HFFc6 (cell line): ENCODE measurements around the gene SUPT20HL2. TPM values are rescaled to one million over a fixed set of nuclear protein-coding genes. Genes with fewer than 3 reads are reported as not detected.
"Not testable (repeated sequence)": the region's sequence is repeated elsewhere in the genome, so short reads cannot be mapped to it uniquely, and the experiment has no call there.

Experiments
- DNase-seq: peaks from one replicate; pipeline ENCODE4 v3.0.0-alpha.2; 2018
- H3K27ac Mint-ChIP-seq: 2 replicates; pipeline ENCODE4 v1.8.0; 2020; ENCODE audit warnings: mild to moderate bottlenecking, mixed read lengths
- H3K27me3 Mint-ChIP-seq: 2 replicates; pipeline ENCODE4 v1.8.0; 2021; ENCODE audit warnings: mild to moderate bottlenecking, moderate library complexity, mixed read lengths; ENCODE audit not compliant: insufficient read depth
- H3K36me3 Mint-ChIP-seq: 2 replicates; pipeline ENCODE4 v1.8.0; 2021; ENCODE audit warnings: low read depth, mixed read lengths
- H3K4me1 Mint-ChIP-seq: 2 replicates; pipeline ENCODE4 v1.8.0; 2020; ENCODE audit warnings: low read depth, mixed read lengths
- H3K4me3 Mint-ChIP-seq: 2 replicates; pipeline ENCODE4 v1.8.0; 2020; ENCODE audit warnings: mild to moderate bottlenecking, moderate library complexity, mixed read lengths
- H3K9me3 Mint-ChIP-seq: 2 replicates; pipeline ENCODE4 v1.8.0; 2020; ENCODE audit warnings: mild to moderate bottlenecking, mixed read lengths
- CTCF ChIP-seq: fragments of 200-600 bp; sonication (generic); IDR thresholded peaks from 2 replicates; pipeline ENCODE4 v1.5.0; 2021; ENCODE audit warnings: antibody characterized with exemption, mild to moderate bottlenecking
- total RNA-seq, 6 experiments: library from RNA; stranded (reverse); fragmentation: NEBNext Ultra II Directional; extraction: Animal tissue kit (Norgen Biotek cat#: 25700); gene quantifications; 2 replicates in 1 of 6; 3 replicates in 5 of 6; pipeline ENCODE4 v1.2.3, GENCODE V29; 2021

Gene SUPT20HL2
- total RNA-seq, 6 experiments from 2014 or later: not detected

- DNase-seq: no peak
- H3K9me3 Mint-ChIP-seq: no peaks in the 10 kb centered on the region
- no peak overlapping the region for H3K4me3 Mint-ChIP-seq
- no peak for TF ChIP-seq CTCF
- H3K27ac Mint-ChIP-seq: no peak overlapping the region
- peaks cover 6% of the 10 kb centered on the region for H3K4me1 Mint-ChIP-seq
- no peaks in the 10 kb centered on the region for H3K36me3 Mint-ChIP-seq
- H3K27me3 Mint-ChIP-seq: no peaks in the 10 kb centered on the region
Observed at GRCh38 chrX:24321741-24322395, 8.0 kb upstream of the SUPT20HL2 start.

- Mint-ChIP-seq H3K36me3 (no peaks in the 10 kb centered on the region), H3K27ac (no peak overlapping the region), H3K4me3 (no peak overlapping the region), H3K27me3 (no peaks in the 10 kb centered on the region), H3K9me3 (no peaks in the 10 kb centered on the region), H3K4me1 (peaks cover 6% of the 10 kb centered on the region)
- no peak for TF ChIP-seq CTCF
- no peak for DNase-seq
Observed at GRCh38 chrX:24317567-24317966, 3.7 kb upstream of the SUPT20HL2 start.

GRCh38 chrX:24316111-24316510, 2.2 kb upstream of the SUPT20HL2 start:
- Mint-ChIP-seq H3K9me3 (no peaks in the 10 kb centered on the region), H3K4me3 (no peak overlapping the region), H3K36me3 (no peaks in the 10 kb centered on the region), H3K4me1 (peaks cover 6% of the 10 kb centered on the region), H3K27ac (no peak overlapping the region), H3K27me3 (no peaks in the 10 kb centered on the region)
- DNase-seq: no peak
- no peak for TF ChIP-seq CTCF

GRCh38 chrX:24312249-24312607, 1.6 kb downstream of the SUPT20HL2 start:
- not testable (repeated sequence) for H3K4me3 Mint-ChIP-seq, H3K27me3 Mint-ChIP-seq, H3K4me1 Mint-ChIP-seq, H3K36me3 Mint-ChIP-seq, DNase-seq, H3K9me3 Mint-ChIP-seq, H3K27ac Mint-ChIP-seq

GRCh38 chrX:24311507-24312248, 2.2 kb downstream of the SUPT20HL2 start:
- not testable (repeated sequence) for H3K27ac Mint-ChIP-seq, H3K9me3 Mint-ChIP-seq, H3K27me3 Mint-ChIP-seq, H3K4me3 Mint-ChIP-seq, DNase-seq, H3K4me1 Mint-ChIP-seq, H3K36me3 Mint-ChIP-seq

GRCh38 chrX:24310916-24311315, 3.0 kb downstream of the SUPT20HL2 start:
- not testable (repeated sequence) for H3K4me3 Mint-ChIP-seq, H3K27ac Mint-ChIP-seq, DNase-seq, H3K9me3 Mint-ChIP-seq, H3K4me1 Mint-ChIP-seq, H3K27me3 Mint-ChIP-seq, H3K36me3 Mint-ChIP-seq

- H3K9me3 Mint-ChIP-seq, H3K36me3 Mint-ChIP-seq, H3K27ac Mint-ChIP-seq, DNase-seq, H3K27me3 Mint-ChIP-seq, H3K4me3 Mint-ChIP-seq, H3K4me1 Mint-ChIP-seq: not testable (repeated sequence)
Observed at GRCh38 chrX:24309580-24310374, 4.1 kb downstream of the SUPT20HL2 start.

GRCh38 chrX:24308803-24309202, 5.1 kb downstream of the SUPT20HL2 start:
- DNase-seq, H3K4me3 Mint-ChIP-seq, H3K27ac Mint-ChIP-seq, H3K27me3 Mint-ChIP-seq, H3K36me3 Mint-ChIP-seq, H3K4me1 Mint-ChIP-seq, H3K9me3 Mint-ChIP-seq: not testable (repeated sequence)
